DMS 273 treated with DMSO at 0.1 percent for 48 hours (cell line): Measurements from ENCODE around the gene MRGPRD.

Experiments
- DNase-seq: peaks from one replicate; lab custom pipeline; 2025; lab: John Stamatoyannopoulos, UW

Gene MRGPRD

DNA sequence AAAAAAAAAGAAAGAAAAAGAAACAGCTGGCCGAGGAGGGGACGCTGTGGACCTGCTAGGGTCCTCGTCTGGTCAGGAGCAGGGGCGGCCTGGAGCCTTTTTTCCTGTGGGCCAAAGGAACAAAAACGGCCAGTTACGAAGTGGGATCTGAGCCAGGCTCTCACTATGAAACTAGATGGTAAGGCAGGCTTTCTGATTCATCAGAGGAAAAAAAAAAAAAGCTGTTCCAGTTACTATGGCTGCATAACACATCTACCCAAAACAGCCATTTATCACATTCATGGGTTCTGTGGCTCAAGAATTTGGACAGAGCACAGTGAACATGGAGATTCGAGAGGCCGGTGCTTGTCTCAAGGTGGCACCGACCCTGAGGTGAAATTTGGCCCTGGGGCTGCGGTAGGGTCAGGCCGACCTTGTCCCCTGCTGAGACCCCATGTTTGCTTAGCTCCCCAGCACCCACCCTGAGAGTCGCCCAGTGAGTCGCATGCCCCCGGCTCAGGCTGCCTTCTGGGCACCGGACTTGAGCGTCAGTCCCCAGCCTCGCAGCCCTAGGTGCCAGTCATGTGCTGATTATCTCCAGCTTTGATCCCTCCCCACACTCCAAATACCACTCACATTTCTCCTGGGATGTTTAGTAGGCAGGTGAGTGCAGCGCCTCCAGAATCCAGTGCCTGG lies 34.2 kb downstream of the MRGPRD start:
- no peak for DNase-seq

DNA sequence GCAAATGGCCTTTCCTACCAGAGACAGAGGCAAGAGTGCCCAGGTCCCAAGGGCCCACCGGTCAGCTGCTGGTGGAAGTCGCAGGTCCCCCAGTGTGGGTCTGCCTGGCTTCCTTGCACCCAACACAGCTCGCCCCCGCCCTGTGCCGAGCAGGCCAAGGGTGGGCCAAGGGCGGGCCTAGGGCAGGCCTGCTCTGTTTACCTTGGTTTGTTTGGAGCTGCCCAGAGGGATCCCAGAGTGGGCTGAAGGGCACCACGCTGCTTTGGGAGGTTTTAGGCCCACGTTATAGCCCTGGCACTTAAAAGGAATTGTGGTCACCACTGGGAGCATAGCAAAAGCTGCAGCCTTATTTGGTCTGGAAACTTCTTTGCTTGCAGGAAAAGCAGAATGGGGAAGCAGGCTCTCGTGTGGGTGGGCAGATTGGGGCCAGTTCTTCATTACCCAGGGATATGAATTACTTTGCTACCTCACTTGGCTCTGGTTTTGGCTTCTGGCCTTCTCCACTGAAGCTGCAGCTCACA lies 38.0 kb downstream of the MRGPRD start:
- no peak for DNase-seq

- DNase-seq: no peak
Measured at GRCh38 chr11:68942095-68942620, 38.6 kb downstream of the MRGPRD start.

GRCh38 chr11:68941324-68942094 lies 39.3 kb downstream of the MRGPRD start:
- no peak for DNase-seq

GRCh38 chr11:68940651-68941323 lies 40.0 kb downstream of the MRGPRD start:
- no peak for DNase-seq

DNA sequence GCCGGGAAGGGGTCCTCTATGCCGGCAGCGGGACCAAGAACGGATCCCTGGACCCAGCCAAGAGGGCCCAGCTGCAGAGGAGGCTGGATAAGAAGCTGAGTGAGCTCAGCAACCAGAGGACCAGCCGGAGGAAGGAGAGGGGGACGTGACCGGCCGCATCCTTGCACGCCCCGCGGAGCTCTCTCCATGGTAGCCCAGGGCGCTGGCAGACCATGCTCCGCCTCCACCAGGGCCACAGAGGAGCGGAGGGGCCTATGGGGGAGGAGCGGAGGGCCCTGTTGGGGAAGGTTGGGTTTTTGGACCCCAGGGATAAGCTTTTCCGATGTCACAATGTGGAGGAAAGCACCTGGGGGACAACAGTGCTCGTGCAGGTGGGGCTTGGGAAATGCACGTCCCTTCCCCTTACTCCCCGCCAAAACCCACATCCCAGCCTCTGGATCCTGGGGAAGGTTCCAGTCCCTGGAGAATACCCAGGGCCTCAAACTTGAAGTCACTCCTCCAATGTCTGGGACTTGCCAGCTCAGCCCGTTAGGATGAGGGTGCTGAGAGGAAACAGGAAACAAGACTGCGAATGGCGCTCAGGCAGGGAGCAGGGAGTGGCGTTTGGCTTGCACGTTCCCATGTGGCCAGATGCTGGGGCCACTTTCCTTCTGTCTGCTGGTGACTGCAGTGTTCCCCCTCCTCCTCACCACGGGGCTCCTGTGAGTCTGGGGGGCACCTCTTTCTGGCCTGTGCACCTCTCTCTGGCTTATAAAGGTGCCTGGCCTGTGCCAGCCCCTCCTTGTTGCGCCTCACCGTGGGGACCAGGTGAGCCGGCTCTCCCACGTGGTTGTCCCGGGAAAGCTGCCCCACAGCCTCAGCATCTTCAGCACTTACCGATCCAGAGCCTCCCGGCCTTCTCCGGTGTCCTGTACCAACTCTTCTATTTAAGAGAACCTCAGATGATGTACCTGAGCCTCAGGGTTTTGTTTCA lies 40.9 kb downstream of the MRGPRD start:
- no peak for DNase-seq

- DNase-seq: no peak
Measured at GRCh38 chr11:68938816-68939582, 41.8 kb downstream of the MRGPRD start.

DNA sequence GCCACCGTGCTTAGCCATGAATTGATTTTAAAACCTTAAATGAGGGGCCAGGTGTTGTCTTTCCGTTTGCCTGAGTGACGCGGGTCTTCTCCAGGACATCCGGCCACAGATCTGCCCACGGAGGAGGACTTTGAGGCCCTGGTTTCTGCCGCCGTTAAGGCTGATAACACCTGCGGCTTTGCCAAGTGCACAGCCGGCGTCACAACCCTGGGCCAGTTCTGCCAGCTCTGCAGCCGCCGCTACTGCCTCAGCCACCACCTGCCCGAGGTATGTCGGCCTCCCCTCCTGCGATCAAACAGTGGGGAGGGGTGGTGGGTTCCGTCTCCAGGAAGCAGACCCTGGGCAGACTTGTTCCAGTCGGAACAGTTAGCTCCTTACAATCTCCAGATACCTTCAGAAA lies 42.7 kb downstream of the MRGPRD start:
- no peak for DNase-seq

DNA sequence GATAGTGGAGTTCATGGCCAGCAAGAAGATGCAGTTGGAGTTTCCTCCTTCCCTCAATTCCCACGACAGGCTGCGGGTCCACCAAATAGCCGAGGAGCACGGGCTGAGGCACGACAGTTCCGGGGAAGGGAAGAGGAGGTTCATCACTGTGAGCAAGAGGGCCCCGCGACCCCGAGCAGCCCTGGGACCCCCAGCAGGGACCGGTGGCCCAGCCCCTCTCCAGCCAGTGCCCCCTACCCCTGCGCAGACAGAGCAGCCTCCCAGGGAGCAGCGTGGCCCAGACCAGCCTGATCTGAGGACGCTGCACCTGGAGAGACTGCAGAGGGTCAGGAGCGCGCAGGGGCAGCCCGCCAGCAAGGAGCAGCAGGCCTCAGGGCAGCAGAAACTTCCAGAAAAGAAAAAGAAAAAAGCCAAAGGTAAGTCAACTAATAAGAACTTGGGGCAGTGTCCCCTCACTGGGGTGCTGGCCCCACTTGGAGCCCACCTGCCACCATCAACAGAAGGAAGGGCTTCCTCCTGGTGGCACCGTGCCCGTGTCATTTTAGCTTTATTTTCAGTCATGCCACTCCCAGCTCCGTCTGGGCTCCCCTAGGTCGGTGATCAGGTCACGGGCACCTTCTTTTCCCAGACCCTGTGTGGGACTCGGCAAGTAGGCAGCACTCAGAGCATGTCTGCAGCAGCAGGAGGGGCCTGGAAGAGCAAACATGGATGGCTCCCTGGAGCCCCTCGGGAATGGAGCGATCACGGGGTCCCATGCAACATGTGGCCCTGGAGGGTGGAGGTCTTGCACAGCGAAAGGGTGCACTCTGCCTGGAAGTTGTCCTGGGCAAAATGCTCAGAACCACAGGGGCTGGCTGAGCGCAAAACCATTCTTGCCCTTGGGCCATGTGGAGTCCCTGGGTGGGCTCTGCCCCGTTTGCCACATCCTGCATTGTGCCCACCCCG lies 43.8 kb downstream of the MRGPRD start:
- DNase-seq: no peak

GRCh38 chr11:68936358-68936636 lies 44.5 kb downstream of the MRGPRD start:
- DNase-seq: no peak

- no peak for DNase-seq
Measured at GRCh38 chr11:68935516-68936357, 45.0 kb downstream of the MRGPRD start.

DNA sequence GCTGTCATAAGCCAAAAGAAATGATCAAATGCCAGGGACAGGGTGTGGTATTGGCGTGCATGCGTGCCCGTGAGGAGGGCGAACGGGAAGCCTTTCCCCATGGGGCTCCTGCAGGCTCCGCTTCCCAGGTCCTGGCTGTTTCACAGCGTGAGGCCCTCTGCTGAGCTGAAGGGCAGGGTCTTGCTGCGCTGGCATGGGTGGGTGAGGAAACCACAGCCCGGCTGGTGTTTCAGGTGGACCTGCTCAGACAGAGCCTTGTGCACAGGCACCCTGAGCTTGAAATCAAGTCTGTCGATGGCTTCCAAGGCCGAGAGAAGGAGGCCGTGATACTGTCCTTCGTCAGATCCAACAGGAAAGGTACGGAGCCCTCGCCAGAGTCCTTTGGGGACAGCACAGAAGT lies 45.7 kb downstream of the MRGPRD start:
- DNase-seq: no peak

GRCh38 chr11:68934666-68935065 lies 46.1 kb downstream of the MRGPRD start:
- no peak for DNase-seq

- no peak for DNase-seq
Measured at GRCh38 chr11:68934321-68934645, 46.5 kb downstream of the MRGPRD start.

GRCh38 chr11:68933605-68934320 lies 47.0 kb downstream of the MRGPRD start:
- DNase-seq: no peak

DNA sequence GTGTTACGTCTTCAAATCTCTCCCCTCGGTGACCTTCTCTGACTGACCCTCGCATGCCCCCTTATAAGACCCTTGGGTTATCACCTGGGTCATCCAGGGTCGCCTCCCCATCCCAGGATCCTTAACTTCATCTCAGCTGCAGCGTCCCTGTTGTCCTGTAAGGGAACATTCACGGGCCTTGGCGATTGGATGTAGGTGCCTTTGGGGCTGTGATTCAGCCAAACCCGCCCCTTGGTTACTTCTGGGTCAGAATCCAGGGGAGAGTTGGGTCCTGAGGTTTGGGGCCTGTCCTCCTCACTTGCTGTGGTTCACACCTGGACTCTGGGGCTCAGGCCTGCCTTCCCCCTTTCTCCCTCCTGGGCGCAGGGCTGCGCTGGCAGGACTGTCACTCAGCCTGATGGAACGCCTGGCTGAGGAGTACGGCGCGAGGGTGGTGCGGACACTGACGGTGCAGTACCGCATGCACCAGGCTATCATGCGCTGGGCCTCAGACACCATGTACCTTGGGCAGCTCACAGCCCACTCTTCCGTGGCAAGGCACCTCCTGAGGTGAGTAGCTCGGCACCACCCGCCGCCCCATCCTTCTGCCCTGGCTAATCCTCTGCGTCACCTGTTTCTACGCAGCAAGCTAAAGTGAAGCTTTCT lies 47.7 kb downstream of the MRGPRD start:
- DNase-seq: no peak

DNA sequence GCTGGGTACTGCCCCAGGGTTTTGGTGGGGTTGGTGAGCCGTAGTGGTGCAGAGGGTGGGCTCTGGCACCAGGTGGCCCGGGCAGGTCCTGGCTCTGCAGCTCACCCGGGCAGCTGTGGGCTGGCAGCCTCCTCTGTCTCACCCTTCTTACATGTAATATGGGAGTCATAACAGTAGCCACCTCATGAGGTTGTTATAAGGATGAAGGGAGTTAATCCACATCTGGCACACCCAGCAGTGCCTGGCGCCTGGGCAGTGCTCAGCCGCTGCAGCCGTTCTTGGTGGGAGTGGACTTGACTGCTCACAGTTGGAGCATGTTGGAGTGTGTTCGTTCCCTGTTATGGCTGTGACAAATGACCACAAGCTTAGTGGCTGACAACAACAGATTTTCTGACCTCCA lies 48.4 kb downstream of the MRGPRD start:
- no peak for DNase-seq

DNA sequence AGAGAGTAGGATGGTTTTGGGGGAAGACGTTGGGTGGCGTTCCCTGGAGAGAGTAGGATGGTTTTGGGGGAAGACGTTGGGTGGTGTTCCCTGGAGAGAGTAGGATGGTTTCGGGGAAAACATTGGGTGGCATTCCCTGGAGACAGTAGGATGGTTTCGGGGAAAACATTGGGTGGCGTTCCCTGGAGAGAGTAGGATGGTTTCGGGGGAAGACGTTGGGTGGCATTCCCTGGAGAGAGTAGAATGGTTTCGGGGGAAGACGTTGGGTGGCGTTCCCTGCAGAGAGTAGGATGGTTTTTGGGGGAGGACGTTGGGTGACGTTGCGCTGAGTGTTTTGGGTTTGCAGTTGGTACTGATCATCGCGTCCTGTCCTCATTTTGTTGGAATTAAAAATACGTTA lies 48.9 kb downstream of the MRGPRD start:
- no peak for DNase-seq
